RWPE1 (cell line): Measurements from ENCODE around the gene TEPSIN.

Source experiments
- CTCF ChIA-PET: fragments of 350-600 bp; sonication (Branson Sonifier 250); formaldehyde crosslinking; extraction: SDS; loops from one replicate; lab custom pipeline; 2021; lab: Yijun Ruan, JAX
- POLR2A ChIA-PET: fragments of 400-600 bp; formaldehyde crosslinking; extraction: SDS; loops from one replicate; lab custom pipeline; 2020; ENCODE audit warnings: antibody characterized with exemption; ENCODE audit not compliant: low non-redundant PET; lab: Yijun Ruan, JAX
- DNase-seq: peaks from one replicate; pipeline ENCODE4 v3.0.0; 2012; ENCODE audit warnings: low spot score
- H3K27ac ChIP-seq: fragments of 450-650 bp; 2 replicates; pipeline ENCODE4 v1.5.1; 2017
- CTCF ChIP-seq: fragments of 450-650 bp; conservative IDR thresholded peaks from 2 replicates; pipeline ENCODE4 v1.5.1; 2017; ENCODE audit warnings: low read depth, mild to moderate bottlenecking

Gene TEPSIN

DNA sequence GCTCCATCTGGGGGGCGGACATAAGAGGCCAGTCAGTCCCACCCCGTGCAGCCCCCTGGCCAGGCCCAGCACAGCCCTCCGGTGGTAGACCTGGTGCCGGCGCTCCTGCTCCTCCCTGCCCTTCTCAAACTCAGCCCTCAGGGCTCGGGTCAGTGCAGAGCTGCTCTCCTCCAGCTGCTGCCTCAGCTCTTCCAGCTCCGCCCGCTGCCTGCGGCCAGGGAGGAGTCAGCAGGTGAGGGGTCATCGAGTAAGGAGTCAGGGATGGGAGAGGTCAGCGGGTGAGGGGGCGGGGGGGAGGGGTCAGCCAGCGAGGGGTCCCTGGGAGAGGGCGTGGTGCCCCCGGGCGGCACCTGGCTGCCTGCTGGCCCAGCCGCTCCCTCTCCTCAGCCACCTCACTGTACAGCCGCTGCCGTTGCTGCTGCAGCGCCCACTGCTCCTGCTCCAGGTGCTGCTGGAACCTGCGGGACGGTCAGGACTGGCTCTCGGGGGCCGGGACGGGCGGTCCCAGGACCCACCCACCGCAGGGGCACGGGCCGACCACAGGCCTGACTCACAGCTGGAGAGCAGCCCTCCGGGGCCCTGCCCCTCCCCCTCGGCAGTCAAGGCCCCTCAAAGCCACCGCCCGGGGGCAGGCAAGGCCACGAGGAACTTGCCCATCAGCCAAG, 46.3 kb downstream of the TEPSIN start:
- POLR2A ChIA-PET = no interaction called here
- CTCF ChIA-PET = interaction anchor here (0.6 kb wide), 2 partner anchors 33 to 345 kb away, joined by 3 read pairs; no protein-coding TSS in a partner anchor
- peak overlapping the region; percentile 3; the same call in 1 of the 2 replicates for H3K27ac ChIP-seq
- no peak for TF ChIP-seq CTCF
- DNase-seq = no peak

GRCh38 chr17:81191646-81192045, 47.2 kb downstream of the TEPSIN start:
- CTCF ChIA-PET = interaction anchor here (0.6 kb wide), 1 partner anchor 346 kb away, joined by 3 read pairs; no protein-coding TSS in a partner anchor
- H3K27ac ChIP-seq = no peak overlapping the region
- POLR2A ChIA-PET = no interaction called here
- DNase-seq = no peak
- TF ChIP-seq CTCF = no peak

GRCh38 chr17:81191116-81191515, 47.7 kb downstream of the TEPSIN start:
- H3K27ac ChIP-seq = no peak overlapping the region
- DNase-seq = no peak
- CTCF ChIA-PET = no interaction called here
- no peak for TF ChIP-seq CTCF
- POLR2A ChIA-PET = no interaction called here

DNA sequence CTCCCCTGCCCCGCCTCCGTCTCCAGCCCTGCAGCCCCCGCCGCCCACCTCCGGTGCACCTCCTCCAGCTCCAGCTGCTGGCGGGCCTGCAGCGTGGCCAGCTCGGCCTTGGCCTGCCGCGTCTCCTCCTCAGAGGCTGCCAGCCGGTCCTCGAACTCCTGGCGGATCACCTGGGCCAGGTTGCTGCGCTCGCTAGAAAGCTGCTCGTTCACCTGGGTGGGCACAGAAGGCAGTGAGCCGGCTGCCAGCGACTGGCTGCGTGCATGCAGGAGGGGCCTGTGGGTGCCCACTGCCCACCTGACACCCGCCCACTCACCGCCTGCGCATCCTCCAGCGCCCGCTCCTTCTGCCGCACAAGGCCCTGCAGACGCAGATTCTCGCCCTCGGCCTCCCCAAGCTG, 48.3 kb downstream of the TEPSIN start:
- no peak for TF ChIP-seq CTCF
- POLR2A ChIA-PET = no interaction called here
- CTCF ChIA-PET = no interaction called here
- no peak for DNase-seq
- H3K27ac ChIP-seq = 0 out of 2 replicates have a peak overlapping the region, but pooled peaks have one; percentile 7

GRCh38 chr17:81189670-81190530, 49.0 kb downstream of the TEPSIN start:
- no peak for TF ChIP-seq CTCF
- CTCF ChIA-PET = interaction anchor here (0.6 to 0.9 kb wide), 2 partner anchors 11 to 72 kb away, joined by 3 to 4 read pairs; no protein-coding TSS in a partner anchor
- POLR2A ChIA-PET = no interaction called here
- no peak for DNase-seq
- H3K27ac ChIP-seq = 0 out of 2 replicates have a peak overlapping the region, but pooled peaks have one; percentile 7

GRCh38 chr17:81189016-81189415, 49.8 kb downstream of the TEPSIN start:
- ChIA-PET CTCF (interaction anchor here (0.6 to 0.9 kb wide), 3 partner anchors 12 to 1782 kb away, joined by 3 to 8 read pairs (median 4); no protein-coding TSS in a partner anchor), POLR2A (no interaction called here)
- no peak overlapping the region for H3K27ac ChIP-seq
- no peak for DNase-seq
- TF ChIP-seq CTCF = no peak
